ENCODE data around the gene PFDN1. TPM values are rescaled to one million over a fixed set of nuclear protein-coding genes. Genes with fewer than 3 reads are reported as not detected.

PFDN1 gene
- total and polyA plus RNA-seq, 9 of the 15 experiments (the other 6 are each of a cell fraction or from before 2014, with no cell fraction given): 45.5 to 215 (median 78.0) TPM

GRCh38 chr5:140230373-140230772 lies 72.5 kb downstream of the PFDN1 start:
- no peaks in the 10 kb centered on the region for H3K9me3 ChIP-seq (replicated peaks; ENCODE audit: control insufficient read depth, insufficient read depth, low read depth, low read length)
- H3K4me2 ChIP-seq (ENCODE audit: insufficient read depth, low read length): no peak overlapping the region
- in situ Hi-C loops (cut with MboI) (no loop called here), intact Hi-C loops (cut with micrococcal nuclease) (no loop called here)
- WGBS (ENCODE audit: insufficient coverage, low coverage, missing lambda C conversion rate): 57% methylated on average over 1 of the region's 1 CpG
- 0 out of 2 replicates have a peak, but pooled peaks cover 8% of the 10 kb centered on the region for H4K20me1 ChIP-seq (replicated peaks; ENCODE audit: control insufficient read depth, insufficient read depth, low read length)
- no peaks in the 10 kb centered on the region for H3K9me1 ChIP-seq (ENCODE audit: control insufficient read depth, insufficient read depth, low read length)
- no peak for DNase-seq (ENCODE audit: extremely low read depth in 1 of 4, low spot score in 3 of 4)
- peaks cover 18% of the 10 kb centered on the region for H3K79me2 ChIP-seq (ENCODE audit: control insufficient read depth, insufficient read depth, low read length)
- H3K9ac ChIP-seq (ENCODE audit: insufficient read depth in 1 of 2, low read depth in 2 of 2, low read length in 2 of 2): no peak overlapping the region
- H3K27me3 ChIP-seq (ENCODE audit: control insufficient read depth in 2 of 2, insufficient read depth in 2 of 2, low read length in 2 of 2): no peaks in the 10 kb centered on the region
- no peak for ATAC-seq
- no peak overlapping the region for H2AFZ ChIP-seq (ENCODE audit: low read depth, low read length)
- BruUV-seq (replicated peaks): no TSS peak
- TF ChIP-seq ZBTB11 (CRISPR knock-in tag; IDR thresholded peaks at IDR 0.05) (no peak), BACH1 (tag; IDR thresholded peaks at IDR 0.05) (no peak), HINFP (tag; conservative IDR thresholded peaks at IDR 0.05; ENCODE audit: low read depth) (no peak), RHOXF2B (CRISPR knock-in tag; conservative IDR thresholded peaks at IDR 0.05) (no peak), ZNF707 (CRISPR knock-in tag; conservative IDR thresholded peaks at IDR 0.05) (no peak), MAFG (tag; conservative IDR thresholded peaks at IDR 0.05) (no peak), SAFB (IDR thresholded peaks at IDR 0.05; ENCODE audit: borderline replicate concordance, low read depth, low read length) (no peak), BRD9 (IDR thresholded peaks at IDR 0.05; ENCODE audit: low read depth, partially characterized antibody) (no peak), KLF1 (tag; IDR thresholded peaks at IDR 0.05) (no peak), POLR2AphosphoS5 (IDR thresholded peaks at IDR 0.05; ENCODE audit: control insufficient read depth, insufficient read depth, low read depth, low read length) (no peak)
- H3K36me3 ChIP-seq (ENCODE audit: control insufficient read depth, insufficient read depth, low read length): no peaks in the 10 kb centered on the region; the same call in 1 of the 3 replicates
- no peak overlapping the region for H3K27ac ChIP-seq (ENCODE audit: extremely low read depth, low read depth, low read length)
- H3K4me3 ChIP-seq: no peak overlapping the region
- ChIA-PET POLR2A (interaction anchor here (0.8 to 2.5 kb wide), 2 partner anchors 9 kb away, joined by 3 to 8 read pairs; no protein-coding TSS in a partner anchor), CTCF (ENCODE audit: low intra/inter-chr PET ratio) (no interaction called here)
- H3K4me1 ChIP-seq (replicated peaks in 1 of 2; ENCODE audit: control insufficient read depth in 2 of 2, insufficient read depth in 2 of 2, low read length in 2 of 2): peaks cover 2 to 5% of the 10 kb centered on the region in 2 experiments; a peak in 2 of 5 replicates
- FAIRE-seq: no peak

Measured in K562 (cell line).